Measurements from ENCODE around the gene GFI1. TPM values are rescaled to one million over a fixed set of nuclear protein-coding genes. Genes with fewer than 3 reads are reported as not detected.
"Not testable (repeated sequence)": the region's sequence is repeated elsewhere in the genome, so short reads cannot be mapped to it uniquely, and the experiment has no call there.

Gene GFI1
- total RNA-seq, 2 donors from 2014 or later: 0.71 to 2.4 TPM

DNA sequence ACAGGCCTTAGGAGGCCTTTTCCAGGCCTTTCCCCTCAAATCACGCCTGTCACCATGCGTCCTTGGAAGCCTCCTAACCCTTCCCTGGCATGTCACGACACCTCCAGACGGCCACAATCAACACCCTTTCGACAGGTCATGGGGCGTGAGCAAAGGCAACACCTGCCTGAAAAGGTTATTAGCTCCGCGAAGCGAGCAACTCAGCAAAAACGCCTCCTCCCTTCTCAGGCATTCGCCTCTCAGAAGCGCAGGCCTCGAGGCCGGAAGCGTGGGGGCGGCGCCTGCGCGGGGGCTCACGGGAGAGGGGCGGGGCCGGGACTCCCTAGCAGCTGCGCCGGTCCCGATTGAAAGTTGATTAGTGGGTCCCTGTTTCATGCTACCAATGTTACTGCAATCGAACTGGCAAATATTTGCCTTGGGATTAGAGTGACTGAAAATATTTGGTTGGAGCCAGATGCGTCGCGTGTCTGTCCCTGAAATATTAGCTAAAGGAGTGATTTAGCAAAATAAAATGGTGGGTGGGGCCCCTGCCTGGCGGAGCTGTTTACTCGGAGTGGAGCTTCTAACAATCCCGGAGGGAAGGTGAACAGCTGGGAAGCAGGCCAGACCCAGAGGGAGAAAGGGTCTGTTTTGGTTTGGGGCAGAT is 44.9 kb downstream of the GFI1 start:
- no peaks in the 10 kb centered on the region for H3K4me1 ChIP-seq (ENCODE audit: control insufficient read depth in 1 of 2, low read depth in 2 of 2)
- TF ChIP-seq, protein P1, sequence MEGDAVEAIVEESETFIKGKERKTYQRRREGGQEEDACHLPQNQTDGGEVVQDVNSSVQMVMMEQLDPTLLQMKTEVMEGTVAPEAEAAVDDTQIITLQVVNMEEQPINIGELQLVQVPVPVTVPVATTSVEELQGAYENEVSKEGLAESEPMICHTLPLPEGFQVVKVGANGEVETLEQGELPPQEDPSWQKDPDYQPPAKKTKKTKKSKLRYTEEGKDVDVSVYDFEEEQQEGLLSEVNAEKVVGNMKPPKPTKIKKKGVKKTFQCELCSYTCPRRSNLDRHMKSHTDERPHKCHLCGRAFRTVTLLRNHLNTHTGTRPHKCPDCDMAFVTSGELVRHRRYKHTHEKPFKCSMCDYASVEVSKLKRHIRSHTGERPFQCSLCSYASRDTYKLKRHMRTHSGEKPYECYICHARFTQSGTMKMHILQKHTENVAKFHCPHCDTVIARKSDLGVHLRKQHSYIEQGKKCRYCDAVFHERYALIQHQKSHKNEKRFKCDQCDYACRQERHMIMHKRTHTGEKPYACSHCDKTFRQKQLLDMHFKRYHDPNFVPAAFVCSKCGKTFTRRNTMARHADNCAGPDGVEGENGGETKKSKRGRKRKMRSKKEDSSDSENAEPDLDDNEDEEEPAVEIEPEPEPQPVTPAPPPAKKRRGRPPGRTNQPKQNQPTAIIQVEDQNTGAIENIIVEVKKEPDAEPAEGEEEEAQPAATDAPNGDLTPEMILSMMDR (IDR thresholded peaks at IDR 0.05): no peak
- H3K4me3 ChIP-seq: no peak overlapping the region
- H3K36me3 ChIP-seq: no peaks in the 10 kb centered on the region
- H3K27ac ChIP-seq: no peak overlapping the region
- H3K27me3 ChIP-seq (replicated peaks; ENCODE audit: insufficient read depth): no peaks in the 10 kb centered on the region
- ATAC-seq (ENCODE audit: insufficient number of reproducible peaks, low FRiP score, low read depth) (no peak), DNase-seq (ENCODE audit: low spot score) (no peak)
- no peaks in the 10 kb centered on the region for H3K9me3 ChIP-seq

DNA sequence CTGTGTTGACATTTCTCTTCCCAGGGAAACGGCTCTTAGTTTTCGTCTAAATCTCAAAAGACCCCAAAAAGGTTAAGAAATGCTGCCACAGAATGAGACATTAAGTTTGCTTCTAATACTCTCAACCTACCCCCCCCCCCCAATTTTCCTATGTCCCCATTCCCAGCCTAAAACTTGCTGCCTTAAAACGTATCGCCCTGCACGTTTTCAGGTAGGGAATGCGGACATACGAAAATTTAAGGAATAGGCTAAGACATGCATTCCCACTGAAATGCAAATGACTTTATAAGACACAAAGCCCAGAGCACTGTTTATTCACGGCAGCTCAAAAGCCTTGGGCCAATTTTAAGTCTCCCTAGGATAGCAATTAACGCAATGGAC is 45.4 kb downstream of the GFI1 start:
- no peak for ATAC-seq (ENCODE audit: insufficient number of reproducible peaks, low FRiP score, low read depth)
- no peaks in the 10 kb centered on the region for H3K9me3 ChIP-seq
- H3K36me3 ChIP-seq: no peaks in the 10 kb centered on the region
- no peaks in the 10 kb centered on the region for H3K27me3 ChIP-seq (replicated peaks; ENCODE audit: insufficient read depth)
- no peak overlapping the region for H3K27ac ChIP-seq
- TF ChIP-seq, protein P1 (IDR thresholded peaks at IDR 0.05): no peak
- no peak for DNase-seq (ENCODE audit: low spot score)
- no peaks in the 10 kb centered on the region for H3K4me1 ChIP-seq (ENCODE audit: control insufficient read depth in 1 of 2, low read depth in 2 of 2)
- H3K4me3 ChIP-seq: no peak overlapping the region

DNA sequence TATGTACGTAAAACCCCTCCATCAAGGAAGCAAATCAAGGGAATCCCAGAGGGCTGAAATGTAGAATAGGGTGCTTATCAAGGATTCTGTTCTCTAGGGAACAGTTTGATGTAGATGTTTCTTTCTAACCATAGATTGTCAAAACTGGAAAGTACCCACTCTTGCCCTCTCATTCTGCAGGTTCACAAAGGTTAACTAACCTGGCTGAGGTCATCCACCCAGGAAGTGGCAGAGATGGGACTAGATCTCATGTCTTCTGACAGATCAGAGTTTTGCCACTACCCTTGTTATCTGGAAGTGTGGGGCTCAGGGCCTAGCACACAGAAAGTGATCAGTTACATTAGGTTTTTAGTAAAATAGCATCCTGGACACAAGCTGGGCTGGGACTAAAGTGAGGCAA is 47.4 kb downstream of the GFI1 start:
- H3K9me3 ChIP-seq: no peaks in the 10 kb centered on the region
- TF ChIP-seq, protein P1 (IDR thresholded peaks at IDR 0.05): no peak
- no peak for ATAC-seq (ENCODE audit: insufficient number of reproducible peaks, low FRiP score, low read depth)
- H3K4me1 ChIP-seq (ENCODE audit: control insufficient read depth in 1 of 2, low read depth in 2 of 2): no peaks in the 10 kb centered on the region
- H3K4me3 ChIP-seq: no peak overlapping the region
- H3K36me3 ChIP-seq: no peaks in the 10 kb centered on the region
- DNase-seq (ENCODE audit: low spot score): no peak
- H3K27ac ChIP-seq: no peak overlapping the region
- no peaks in the 10 kb centered on the region for H3K27me3 ChIP-seq (replicated peaks; ENCODE audit: insufficient read depth)

DNA sequence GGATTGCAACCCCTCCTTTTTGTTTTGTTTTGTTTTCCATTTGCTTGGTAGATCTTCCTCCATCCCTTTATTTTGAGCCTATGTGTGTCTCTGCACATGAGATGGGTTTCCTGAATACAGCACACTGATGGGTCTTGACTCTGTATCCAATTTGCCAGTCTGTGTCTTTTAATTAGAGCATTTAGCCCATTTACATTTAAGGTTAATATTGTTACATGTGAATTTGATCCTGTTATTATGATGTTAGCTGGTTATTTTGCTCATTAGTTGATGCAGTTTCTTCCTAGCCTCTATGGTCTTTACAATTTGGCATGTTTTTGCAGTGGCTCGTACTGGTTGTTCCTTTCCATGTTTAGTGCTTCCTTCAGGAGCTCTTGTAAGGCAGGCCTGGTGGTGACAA is 52.2 kb downstream of the GFI1 start:
- H3K9me3 ChIP-seq; H3K4me1 ChIP-seq (ENCODE audit: control insufficient read depth in 1 of 2, low read depth in 2 of 2); ATAC-seq (ENCODE audit: insufficient number of reproducible peaks, low FRiP score, low read depth); H3K36me3 ChIP-seq; H3K27me3 ChIP-seq (replicated peaks; ENCODE audit: insufficient read depth); DNase-seq (ENCODE audit: low spot score); H3K27ac ChIP-seq; H3K4me3 ChIP-seq: not testable (repeated sequence)

DNA sequence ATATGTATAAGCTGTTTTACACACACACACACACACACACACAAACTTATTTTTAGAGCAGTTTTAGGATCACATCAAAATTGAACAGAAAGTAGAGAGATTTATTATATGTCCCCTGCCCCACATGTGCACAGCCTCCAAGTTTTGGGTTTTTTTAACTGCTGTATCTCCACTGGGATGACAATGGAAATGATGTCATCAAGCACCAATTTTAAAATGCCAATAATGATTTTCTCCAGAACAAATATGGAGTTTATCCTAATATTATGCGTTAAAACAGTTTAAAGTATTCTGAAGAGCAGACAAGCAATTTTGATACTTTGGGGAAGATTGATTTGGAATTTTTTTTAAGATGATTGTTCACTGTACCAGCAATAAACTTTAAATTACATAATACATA is 56.7 kb downstream of the GFI1 start:
- no peaks in the 10 kb centered on the region for H3K27me3 ChIP-seq (replicated peaks; ENCODE audit: insufficient read depth)

More for the DNA sequence above, 56.7 kb downstream of the GFI1 start:
- no peaks in the 10 kb centered on the region for H3K36me3 ChIP-seq
- H3K9me3 ChIP-seq: no peaks in the 10 kb centered on the region
- TF ChIP-seq, protein P1 (IDR thresholded peaks at IDR 0.05): no peak
- H3K4me1 ChIP-seq (ENCODE audit: control insufficient read depth in 1 of 2, low read depth in 2 of 2): no peaks in the 10 kb centered on the region
- DNase-seq (ENCODE audit: low spot score): no peak
- H3K27ac ChIP-seq: no peak overlapping the region
- no peak for ATAC-seq (ENCODE audit: insufficient number of reproducible peaks, low FRiP score, low read depth)
- no peak overlapping the region for H3K4me3 ChIP-seq

Measured in thoracic aorta (tissue), 2 donors.